ENCODE measurements around the gene GPC3. TPM values are rescaled to one million over a fixed set of nuclear protein-coding genes. Genes with fewer than 3 reads are reported as not detected.

Gene GPC3
- total RNA-seq, 4 donors from 2014 or later: 1.2 to 13.3 (median 8.0) TPM

DNA sequence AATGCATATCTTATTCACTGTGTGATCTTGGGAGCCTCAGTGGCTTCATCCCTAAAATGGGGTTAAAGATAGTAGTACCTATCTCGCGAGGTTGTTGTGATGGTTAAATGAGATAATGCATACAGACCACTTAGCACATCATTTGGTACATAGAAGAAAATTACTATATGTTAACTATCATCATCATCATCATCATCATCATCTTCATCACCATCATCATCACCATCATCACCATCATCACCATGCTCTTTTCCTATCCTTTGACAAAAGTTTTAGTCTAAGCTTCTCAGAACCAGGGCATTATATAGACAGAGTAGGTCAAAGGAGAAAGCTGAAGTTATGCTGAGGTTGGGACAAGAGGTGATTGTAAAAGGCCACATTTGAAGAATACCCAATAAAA, 145.0 kb downstream of the GPC3 start:
- 100% methylated on average over 2 of the region's 2 CpGs for WGBS
- no peaks in the 10 kb centered on the region for H3K36me3 ChIP-seq
- H3K27me3 ChIP-seq: no peaks in the 10 kb centered on the region
- no peak for DNase-seq (ENCODE audit: extremely low spot score)
- TF ChIP-seq EP300 (IDR thresholded peaks at IDR 0.05) (no peak), POLR2AphosphoS5 (IDR thresholded peaks at IDR 0.05) (no peak), POLR2A (IDR thresholded peaks at IDR 0.05; ENCODE audit: low read depth) (no peak)
- TF ChIP-seq, protein P1, sequence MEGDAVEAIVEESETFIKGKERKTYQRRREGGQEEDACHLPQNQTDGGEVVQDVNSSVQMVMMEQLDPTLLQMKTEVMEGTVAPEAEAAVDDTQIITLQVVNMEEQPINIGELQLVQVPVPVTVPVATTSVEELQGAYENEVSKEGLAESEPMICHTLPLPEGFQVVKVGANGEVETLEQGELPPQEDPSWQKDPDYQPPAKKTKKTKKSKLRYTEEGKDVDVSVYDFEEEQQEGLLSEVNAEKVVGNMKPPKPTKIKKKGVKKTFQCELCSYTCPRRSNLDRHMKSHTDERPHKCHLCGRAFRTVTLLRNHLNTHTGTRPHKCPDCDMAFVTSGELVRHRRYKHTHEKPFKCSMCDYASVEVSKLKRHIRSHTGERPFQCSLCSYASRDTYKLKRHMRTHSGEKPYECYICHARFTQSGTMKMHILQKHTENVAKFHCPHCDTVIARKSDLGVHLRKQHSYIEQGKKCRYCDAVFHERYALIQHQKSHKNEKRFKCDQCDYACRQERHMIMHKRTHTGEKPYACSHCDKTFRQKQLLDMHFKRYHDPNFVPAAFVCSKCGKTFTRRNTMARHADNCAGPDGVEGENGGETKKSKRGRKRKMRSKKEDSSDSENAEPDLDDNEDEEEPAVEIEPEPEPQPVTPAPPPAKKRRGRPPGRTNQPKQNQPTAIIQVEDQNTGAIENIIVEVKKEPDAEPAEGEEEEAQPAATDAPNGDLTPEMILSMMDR (IDR thresholded peaks at IDR 0.05): no peak
- no peaks in the 10 kb centered on the region for H3K4me1 ChIP-seq
- no peaks in the 10 kb centered on the region for H3K9me3 ChIP-seq
- intact Hi-C loops (cut with DNase I): no loop called here
- no peak overlapping the region for H3K27ac ChIP-seq (replicated peaks in 1 of 4)
- H3K4me3 ChIP-seq: no peak overlapping the region

DNA sequence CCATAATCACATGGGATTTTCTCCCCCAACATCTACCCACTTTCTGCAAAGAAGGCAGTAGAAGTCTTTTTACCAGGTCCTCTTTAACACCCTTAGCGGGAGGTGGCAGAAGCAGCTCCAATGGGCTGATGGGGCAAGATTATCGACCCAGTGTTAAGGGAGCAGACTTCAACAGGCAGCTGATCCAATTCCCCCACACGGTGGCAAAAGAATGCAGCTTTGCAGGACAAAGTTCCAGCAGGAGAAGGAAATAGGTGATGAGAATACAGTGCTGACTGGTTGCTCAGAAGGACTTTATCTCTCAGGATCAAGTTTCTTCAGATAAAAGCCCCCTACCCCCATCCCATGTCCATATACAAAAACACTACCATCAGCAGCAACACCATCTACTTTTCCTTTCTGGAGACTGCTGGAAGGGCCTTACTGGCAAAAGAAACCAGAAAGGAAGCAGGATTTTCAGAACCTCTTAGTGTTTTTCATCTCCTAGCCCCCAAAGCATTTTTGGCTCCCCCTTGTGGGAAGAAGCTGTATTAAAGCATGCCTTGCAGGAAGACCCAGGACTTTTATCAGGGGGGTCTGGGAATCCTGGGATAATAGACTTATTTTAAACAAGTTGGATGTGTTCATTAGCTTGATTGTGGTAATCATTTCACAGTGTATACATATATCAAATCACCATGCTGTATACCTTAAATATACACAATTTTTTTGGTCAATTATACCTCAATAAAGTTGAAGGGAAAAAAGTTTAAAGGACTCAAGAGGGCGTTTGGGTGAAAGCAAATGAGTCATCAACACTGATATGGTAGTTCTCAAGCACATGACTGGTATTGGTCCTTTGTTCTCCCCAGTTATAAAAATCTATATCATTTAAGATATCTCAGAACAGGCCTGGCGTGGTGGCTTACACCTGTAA, 146.4 kb downstream of the GPC3 start:
- DNase-seq (ENCODE audit: extremely low spot score): no peak
- H3K4me1 ChIP-seq: no peaks in the 10 kb centered on the region
- H3K36me3 ChIP-seq: no peaks in the 10 kb centered on the region
- H3K27me3 ChIP-seq: peaks cover 0 to 4% (median 0%) of the 10 kb centered on the region in 4 donors
- H3K4me3 ChIP-seq: no peak overlapping the region
- TF ChIP-seq POLR2AphosphoS5 (IDR thresholded peaks at IDR 0.05): no peak
- TF ChIP-seq, protein P1 (IDR thresholded peaks at IDR 0.05): peak; percentile 47 to 55 (median 52)
- no peaks in the 10 kb centered on the region for H3K9me3 ChIP-seq
- intact Hi-C loops (cut with DNase I): no loop called here
- H3K27ac ChIP-seq (replicated peaks in 1 of 4): no peak overlapping the region
- 60% methylated on average over 5 of the region's 5 CpGs for WGBS

DNA sequence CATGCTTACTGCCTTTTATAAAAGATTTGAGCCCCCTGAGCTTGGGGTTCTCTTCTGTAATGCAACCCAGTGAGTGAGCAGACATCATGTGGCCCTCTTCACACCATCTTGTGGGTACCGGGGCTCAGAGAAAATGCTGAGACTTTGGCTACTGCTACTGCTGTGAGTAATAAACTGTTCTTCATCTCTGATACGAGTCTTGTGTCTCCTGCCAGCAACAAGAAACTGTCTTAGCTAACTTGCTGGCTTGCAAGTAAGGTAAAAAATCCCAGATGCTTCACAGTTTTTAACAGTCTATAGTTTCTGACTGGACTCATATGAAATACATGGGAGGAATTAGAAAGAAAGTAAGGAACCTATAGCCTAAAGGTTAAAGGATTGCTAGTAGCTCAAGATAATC, 148.3 kb downstream of the GPC3 start:
- Histone ChIP-seq H3K4me3 (no peak overlapping the region), H3K27me3 (peaks cover 0 to 4% (median 0%) of the 10 kb centered on the region in 4 donors), H3K4me1 (no peaks in the 10 kb centered on the region), H3K27ac (replicated peaks in 1 of 4) (no peak overlapping the region), H3K9me3 (no peaks in the 10 kb centered on the region), H3K36me3 (no peaks in the 10 kb centered on the region)
- intact Hi-C loops (cut with DNase I): no loop called here
- 48% methylated on average over 2 of the region's 2 CpGs for WGBS
- TF ChIP-seq, protein P1 (IDR thresholded peaks at IDR 0.05): no peak
- TF ChIP-seq EP300 (IDR thresholded peaks at IDR 0.05): no peak
- no peak for TF ChIP-seq POLR2AphosphoS5 (IDR thresholded peaks at IDR 0.05)
- TF ChIP-seq POLR2A (IDR thresholded peaks at IDR 0.05; ENCODE audit: low read depth): no peak
- DNase-seq (ENCODE audit: extremely low spot score): no peak

DNA sequence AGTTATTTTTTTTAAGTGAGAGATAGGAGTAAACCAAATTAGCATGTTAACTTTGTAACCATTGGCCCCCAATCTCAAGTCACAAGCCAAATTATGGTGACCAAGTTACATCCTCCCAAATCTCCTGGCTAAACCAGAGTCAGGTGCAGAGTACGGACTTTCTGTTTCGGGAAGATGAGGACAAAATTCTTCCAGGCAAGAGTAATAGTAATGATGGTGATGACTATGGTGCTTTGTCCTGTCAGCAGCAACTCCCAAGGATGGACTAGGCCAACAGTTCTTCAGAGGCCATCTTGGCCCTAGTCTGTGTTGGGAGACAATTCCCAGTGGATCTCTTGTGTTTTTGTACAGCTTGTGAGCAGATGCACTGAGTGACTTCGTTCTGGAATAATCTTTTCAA, 148.8 kb downstream of the GPC3 start:
- WGBS: 63% methylated on average over 3 of the region's 3 CpGs
- no peak for DNase-seq (ENCODE audit: extremely low spot score)
- TF ChIP-seq POLR2A (IDR thresholded peaks at IDR 0.05; ENCODE audit: low read depth) (no peak), POLR2AphosphoS5 (IDR thresholded peaks at IDR 0.05) (no peak), EP300 (IDR thresholded peaks at IDR 0.05) (no peak)
- TF ChIP-seq, protein P1 (IDR thresholded peaks at IDR 0.05): no peak

More for the DNA sequence above, 148.8 kb downstream of the GPC3 start:
- Histone ChIP-seq H3K27ac (replicated peaks in 1 of 4) (no peak overlapping the region), H3K4me1 (no peaks in the 10 kb centered on the region), H3K4me3 (no peak overlapping the region), H3K9me3 (no peaks in the 10 kb centered on the region), H3K27me3 (peaks cover 0 to 4% (median 0%) of the 10 kb centered on the region in 4 donors), H3K36me3 (no peaks in the 10 kb centered on the region)
- intact Hi-C loops (cut with DNase I): no loop called here

Data from esophagus muscularis mucosa (tissue), 4 donors.